Renal cortex interstitium (tissue), 11 donors: ENCODE results near the gene PTPRR. TPM values are rescaled to one million over a fixed set of nuclear protein-coding genes. Genes with fewer than 3 reads are reported as not detected.
A peak's percentile ranks its signal among the peaks of the same experiment; 100 is the strongest.

Experiments
- DNase-seq, 11 donors: peaks; one replicate each; pipeline ENCODE4 v3.0.0-alpha.2; 2013; ENCODE audit warnings: low read depth in 9 of 11, low spot score in 4 of 11; ENCODE audit errors: extremely low read depth in 1 of 11
- polyA plus RNA-seq, 3 donors: library from polyadenylated mRNA; unstranded; fragments of 120-200 nt; gene quantifications; one replicate each; pipeline ENCODE4 v1.2.1, GENCODE V29; 2013; ENCODE audit not compliant: insufficient read length in 3 of 3

PTPRR gene
- polyA plus RNA-seq, 3 donors, result 0.64 to 0.87 (median 0.66) TPM

DNA sequence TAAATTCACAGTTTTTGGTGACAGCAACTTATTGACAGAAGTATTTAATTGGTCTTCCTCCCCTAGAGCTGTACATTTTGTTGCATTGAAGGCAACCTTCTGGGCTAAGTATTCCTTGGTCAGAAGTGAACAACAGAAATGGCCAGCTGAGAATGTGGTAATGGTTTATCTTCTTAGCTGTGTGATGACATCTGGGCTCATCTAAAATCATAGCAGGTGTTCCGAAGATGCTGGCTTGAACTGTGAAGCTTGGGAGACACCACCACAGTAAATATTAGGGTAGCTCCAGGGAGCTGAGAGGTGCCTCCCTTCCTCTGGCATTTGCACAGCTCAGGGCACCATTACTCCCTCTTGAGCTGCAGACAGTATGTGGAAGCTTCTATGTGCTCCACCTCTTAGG lies 279.6 kb downstream of the PTPRR start:
- DNase-seq, result no peak

DNA sequence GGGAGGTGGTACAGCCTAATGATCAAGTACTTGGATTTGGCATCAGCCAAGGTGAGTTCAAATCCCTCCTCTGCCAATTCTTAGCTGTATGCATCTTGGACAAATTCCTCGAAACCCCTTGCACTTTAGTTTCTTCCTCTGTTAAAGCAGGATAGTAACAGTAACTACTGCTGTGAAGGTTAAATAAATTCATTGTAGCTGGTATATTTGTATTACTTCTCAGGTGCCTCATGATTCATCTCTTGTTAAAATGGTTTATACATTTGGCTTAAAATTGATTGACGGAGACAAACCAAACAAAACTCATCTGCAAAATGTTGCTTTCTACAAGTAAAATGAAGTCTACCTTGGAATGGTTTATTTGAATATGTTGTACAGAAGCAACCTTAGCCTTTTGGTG lies 281.0 kb downstream of the PTPRR start:
- no peak for DNase-seq

DNA sequence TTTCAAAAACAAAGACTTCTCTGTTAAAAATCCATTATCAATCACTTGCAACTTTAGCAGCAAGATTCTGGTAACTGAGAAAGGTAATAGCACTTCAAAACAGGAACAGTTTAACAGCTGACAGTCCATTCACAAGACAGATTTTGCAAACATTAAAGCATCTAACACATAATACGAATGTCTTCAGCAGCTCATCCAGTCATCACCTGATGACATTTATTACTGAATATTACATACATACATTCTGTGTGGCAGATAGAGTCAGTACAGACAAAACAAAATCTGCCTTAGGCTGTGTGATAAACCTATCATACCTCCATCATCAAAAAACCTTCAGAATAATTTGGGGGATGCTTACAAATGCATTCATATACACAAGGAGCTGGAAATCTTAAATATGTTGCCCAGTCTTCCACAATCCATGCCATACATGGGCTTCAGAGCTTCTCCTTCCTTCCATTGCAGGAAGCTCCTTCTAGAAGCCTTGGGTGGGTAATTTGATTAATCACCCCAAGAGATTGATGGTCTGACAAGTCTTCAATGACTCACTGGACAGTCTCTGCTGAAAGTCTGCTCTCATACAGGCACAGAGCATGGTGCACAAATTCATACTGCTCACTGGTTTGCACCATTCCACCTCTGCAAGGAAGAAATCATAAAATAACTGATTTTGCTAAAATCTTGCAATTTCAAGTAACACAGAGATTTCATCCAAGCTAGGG lies 281.7 kb downstream of the PTPRR start:
- DNase-seq, result no peak

DNA sequence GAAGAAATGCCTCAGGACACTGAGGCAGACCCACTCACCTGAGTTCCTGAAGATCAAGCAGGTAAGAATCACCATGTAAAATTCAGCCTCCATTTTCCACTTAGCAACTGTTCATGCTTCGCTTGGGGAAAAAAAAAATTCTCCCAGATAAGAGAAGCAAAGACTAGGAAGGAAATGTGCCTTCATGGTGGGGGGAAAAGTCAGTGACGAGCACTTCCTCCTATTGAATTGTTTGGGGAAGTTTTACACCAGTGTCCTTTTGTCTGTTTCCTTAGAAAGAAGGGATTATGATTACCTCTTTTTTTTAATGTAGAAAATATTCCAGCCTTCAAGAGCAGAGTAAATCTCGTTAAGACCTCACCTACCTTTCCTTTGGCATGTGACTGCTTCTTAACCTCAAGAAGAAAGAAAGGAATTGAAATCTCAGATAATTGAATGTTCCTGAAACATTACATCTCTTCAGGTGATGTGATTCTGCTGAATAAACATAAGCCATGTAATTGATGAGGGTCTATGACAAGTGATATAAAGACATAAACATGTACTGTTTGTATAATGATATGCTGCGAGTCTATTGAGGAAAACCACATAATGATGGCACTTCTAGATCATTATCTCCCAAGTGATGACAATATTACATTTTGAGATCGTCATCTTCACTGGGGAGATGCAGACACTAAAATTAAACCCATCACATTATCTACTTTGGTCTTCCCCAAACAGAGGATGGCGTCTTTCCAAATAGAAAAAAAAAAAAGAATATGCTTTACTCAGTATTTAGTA lies 283.0 kb downstream of the PTPRR start, which contains the start of gene PTPRB:
PTPRB (minus strand) TSS at position 127 of the 783 bp plus-strand sequence; CDS start at position 93, 34 bp downstream.
- no peak for DNase-seq

DNA sequence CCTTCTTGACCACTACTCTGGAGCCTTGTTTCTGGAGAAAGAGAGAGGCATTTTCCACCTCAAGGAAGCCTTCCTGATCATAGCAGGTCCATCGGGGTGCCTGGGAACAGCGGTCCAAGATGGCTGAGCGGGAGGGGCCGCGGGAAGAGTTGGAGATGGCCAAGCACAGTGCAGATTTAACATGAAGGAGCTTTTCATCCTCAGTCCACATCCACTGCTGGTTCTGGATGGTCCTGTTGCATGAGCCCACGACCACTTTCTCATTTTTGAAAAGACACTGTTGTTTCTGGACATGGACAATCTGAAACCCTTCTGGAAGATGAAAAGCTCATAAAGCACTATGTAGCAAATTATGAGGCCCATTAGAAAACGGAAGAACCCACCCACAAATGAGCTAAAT lies 284.8 kb downstream of the PTPRR start:
- DNase-seq, result no peak

DNA sequence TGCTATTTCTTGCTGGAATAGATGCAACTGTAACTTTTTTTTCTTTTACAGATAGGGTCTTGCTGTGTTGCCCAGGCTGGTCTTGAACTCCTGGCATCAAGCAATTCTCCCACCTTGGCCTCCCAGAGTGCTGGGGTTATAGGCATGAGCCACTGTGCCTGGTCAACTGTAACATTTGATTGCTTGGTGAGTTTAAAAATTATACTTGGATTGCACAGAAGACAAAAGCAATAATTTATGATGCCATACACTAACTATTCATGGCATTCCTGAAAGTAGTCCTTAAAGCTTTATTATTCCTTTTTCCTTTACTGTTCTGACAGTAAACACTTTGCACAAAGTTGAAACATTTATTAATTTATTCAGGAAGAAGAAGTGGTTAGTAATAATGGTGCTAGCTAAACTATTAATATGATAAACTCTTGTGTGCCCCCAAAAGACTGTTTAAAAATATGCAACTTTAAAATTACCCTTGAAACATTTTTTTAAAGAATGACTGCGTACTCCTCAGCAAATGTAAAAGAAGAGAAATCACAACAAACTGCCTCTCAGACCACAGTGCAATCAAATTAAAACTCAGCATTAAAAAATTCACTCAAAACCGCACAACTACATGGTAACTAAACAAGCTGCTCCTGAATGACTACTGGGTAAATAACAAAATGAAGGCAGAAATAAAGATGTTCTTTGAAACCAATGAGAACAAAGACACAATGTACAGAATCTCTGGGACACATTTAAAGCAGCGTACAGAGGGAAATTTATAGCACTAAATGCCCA lies 291.6 kb downstream of the PTPRR start:
- DNase-seq, result no peak

DNA sequence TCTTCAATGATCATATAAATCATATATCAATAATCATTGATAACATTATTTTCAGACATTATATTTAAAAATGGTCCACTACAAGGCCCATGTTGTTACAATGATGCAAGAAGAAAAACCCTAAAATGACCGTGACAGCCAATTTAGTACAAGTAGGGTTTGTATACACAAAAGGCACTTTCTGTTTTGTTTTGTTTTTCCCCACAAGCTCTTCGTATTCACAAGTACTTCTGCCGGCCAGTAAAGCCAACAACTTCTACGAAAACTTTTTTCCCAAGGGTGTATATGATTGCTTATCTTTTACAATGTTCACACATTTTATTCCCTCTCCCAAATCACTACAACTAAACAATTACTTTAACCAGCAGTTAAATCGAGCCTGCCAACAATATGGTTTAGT lies 292.9 kb downstream of the PTPRR start:
- no peak for DNase-seq

DNA sequence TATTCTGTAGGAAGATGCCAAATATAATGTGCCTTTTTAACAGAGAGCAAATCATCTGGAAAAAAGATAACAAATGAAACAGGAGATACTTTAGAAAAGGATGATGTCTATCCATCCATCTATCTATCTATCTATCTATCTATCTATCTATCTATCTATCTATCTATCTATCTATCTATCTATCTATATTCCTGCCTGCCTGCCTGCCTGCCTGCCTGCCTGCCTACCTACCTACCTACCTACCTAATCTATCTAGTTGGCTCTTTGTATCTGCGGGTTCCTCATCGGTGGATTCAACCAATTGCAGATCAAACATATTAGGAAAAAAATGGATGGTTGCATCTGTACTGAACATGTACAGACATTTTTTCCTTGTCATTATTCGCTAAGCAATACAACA lies 294.4 kb downstream of the PTPRR start:
- no peak for DNase-seq

DNA sequence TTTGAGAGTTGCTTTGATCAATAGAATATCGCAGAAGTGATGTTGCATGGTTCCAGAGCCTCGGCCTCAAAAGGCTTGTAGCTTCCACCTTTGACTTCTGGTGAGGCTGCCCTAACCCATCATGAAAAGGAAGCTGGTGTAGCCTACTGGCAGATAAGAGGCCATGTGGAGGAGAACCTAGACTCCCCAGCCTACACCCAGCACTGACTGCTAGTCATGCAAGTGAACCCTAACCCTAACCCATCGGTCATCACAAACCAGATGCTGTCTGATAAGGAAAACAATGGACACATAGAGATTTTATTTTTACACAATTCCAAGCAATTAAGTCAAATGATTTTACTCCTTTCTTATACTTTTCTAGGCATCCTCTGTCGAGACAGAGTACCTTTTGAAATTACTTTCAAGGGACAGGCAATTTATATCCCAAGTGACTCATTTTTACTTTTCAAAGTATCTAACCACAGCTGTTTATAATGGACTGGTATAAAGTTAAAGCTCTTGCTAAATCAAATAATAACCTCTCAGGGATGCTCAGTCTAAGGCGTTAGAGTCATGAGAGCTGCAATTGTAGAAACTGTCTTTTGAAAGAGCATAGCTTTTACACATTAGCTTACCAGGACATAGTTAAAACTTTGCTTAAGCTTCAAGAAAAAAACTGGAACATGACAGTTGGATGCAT lies 300.9 kb downstream of the PTPRR start:
- DNase-seq, result no peak

DNA sequence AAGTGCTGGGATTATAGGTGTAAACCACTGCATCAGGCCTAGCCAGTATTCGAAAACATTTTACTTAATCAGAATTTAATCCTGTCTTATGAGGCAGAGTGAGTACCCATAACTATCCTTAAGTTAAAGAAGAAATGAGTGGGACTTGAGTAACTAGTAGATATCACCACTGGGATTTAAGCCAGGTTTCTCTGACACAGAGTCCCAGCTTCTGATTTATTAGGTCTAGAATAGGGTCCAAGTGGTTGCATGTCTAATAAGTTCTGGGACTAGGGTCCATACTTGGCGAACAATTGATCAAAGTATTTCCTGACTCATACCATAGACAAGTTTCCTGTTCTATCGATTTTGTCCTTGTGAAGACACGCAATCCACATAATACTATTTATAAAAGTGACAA lies 302.2 kb downstream of the PTPRR start:
- DNase-seq, result no peak

DNA sequence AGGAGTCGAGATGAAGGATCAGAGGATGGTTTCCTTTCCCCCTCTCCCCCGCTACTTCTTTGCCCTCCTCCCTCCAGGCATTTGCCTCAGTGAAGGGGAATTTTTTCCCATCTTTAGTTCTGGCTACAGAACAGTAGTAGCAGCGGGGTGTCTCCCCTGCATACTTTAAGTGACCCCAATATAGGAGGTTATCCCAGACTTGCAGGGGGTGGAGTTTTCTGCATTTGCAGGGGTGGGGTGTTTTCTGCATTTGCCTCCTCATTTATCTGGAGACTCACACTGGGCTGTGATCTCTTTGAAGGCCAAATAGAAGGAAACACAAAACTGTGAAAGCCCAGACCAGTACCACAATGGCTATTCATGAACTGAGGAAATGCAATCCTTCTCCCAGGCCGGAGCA lies 303.1 kb downstream of the PTPRR start:
- DNase-seq, result no peak

DNA sequence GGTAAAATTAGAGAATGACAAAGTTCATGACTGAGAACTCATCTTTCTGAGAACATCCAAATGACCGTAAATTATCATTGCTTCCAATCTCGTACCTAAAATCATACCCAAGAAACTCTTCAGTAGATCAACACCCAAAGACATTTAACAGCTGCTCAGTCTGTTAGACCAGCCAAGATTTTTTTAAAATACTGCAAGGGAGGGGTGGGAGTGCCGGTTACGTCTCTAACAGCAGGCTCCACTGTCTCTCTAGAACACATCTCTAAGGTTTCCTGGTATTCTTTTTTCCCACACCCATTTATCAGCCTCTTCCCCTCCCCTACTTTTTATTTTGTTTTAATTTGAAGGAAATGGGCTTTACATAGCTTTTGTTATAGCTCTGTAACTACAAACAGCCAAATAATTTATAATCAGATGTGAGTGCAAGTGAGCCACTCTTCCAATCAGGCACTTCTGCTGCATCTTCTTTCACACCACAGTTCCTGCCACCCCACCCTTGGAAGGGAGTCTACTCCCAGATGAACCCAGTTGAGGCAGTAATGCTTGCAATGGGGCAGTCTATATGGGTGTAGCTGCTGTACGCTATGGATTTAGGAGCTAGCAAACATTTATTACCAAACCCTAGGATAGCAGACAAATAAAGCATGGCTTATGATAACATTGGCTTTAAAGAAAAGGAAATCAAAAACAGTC lies 305.2 kb downstream of the PTPRR start:
- no peak for DNase-seq

DNA sequence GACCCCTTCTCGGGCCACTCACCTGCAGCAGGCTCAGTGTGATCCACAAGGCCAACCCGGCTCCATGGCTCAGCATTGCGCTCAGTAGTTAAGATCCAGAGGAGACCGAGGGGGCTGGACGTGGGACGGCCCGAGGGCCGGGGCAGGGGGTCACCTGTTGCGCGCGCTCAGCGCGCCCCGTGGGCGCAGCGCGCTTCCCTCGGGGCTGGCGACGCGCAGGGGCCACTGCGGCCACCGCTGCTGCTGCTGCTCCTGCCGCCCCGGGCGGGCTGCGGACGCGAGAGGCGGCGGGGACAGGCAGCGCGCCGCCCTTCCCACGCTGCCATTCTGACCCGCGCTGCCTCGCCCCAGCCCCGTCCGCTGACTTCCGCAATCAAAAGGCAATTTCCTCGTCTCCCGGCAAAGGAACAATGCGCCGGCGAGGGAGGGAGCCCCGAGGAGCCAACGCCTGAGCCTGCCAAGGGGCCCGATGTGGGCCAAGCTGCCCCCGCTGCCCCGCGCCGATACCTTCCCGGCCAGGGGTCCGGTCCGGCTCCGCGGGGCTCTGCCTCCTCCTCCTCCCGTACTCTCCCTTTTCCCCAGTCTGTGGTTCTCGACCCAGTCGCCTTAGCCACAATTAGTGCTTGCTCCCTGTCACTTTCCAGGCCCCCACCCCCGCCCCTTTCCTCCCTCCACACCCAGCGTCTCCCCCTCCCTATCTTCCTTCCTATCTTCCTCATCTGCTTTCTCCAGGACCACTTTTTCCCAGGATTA lies 310.6 kb downstream of the PTPRR start:
- peak in 6 of 11 donors; percentile 13 to 25 (median 20) for DNase-seq

DNA sequence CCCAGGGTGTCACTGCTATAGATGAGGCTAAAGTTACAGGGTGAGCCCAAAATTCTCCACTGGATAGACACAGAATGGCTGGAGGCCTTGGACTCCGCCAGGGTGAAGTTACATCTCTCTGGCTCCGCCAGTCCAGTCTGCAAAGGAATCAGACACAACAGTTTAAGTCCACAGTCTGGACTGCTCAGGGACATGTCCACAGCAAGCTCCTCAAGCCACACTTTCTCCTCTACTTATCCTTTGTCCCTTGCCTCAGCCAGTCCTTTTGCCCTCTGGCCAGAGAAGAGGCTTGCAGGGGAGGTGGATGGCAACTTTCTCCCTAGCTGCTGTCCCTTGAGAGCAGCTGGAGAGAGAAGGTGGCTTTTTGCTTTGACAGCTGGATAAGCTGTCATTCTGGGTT lies 311.3 kb downstream of the PTPRR start:
- no peak for DNase-seq

DNA sequence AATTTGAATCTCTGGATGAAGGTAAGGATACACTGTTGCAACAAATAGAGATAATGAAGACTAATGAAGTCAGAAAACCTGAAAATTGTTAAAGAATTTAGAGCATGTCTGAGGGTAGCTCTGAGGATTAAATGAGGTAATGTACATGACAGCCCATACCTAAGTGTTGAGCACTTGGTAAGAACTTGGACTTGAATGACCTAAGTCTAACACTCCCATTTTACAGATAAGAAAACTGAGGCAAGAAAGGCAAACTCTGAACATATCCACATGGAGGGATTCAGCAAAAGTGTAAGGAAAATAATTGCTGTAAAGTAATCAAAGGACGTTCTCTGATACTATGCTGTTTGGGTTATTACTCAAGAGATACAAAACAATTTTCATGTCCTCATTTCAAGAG lies 312.4 kb downstream of the PTPRR start:
- DNase-seq, result no peak

DNA sequence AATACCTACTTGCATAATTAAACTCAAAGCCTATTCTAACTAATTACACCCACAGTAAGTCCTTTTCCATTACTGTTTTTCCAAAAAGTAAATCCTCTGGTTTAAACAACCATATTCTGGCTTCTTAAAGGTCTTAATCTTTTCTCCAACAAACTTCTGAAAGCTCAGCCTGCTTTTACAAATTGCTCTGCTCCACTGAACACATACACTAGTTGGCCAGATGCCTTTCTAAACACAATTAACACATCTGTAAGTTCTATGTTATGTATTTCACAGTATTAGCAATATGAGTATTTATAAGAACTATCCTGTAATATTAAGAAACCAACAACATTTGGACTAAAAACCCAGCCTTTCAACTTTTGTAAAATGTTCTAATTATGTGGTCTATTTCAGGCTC lies 313.4 kb downstream of the PTPRR start:
- DNase-seq, result no peak

DNA sequence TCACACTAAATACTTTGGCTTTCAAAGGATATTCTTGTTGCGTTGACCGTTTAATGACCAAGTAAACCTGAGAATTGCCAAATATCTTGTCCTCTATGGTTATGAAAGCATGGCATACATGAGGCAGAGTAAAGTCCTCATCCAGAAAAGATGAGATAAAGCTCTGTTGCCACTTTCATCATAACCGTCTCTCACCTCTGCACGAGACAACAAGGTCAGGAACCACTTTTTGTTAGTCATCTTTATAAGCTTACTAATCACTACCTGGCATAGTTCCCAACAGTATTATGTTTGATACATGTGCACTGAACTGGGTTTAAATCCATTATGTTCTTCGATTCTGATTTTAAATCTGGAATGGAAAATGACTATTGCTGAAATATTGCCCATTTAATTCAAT lies 314.6 kb downstream of the PTPRR start:
- no peak for DNase-seq

DNA sequence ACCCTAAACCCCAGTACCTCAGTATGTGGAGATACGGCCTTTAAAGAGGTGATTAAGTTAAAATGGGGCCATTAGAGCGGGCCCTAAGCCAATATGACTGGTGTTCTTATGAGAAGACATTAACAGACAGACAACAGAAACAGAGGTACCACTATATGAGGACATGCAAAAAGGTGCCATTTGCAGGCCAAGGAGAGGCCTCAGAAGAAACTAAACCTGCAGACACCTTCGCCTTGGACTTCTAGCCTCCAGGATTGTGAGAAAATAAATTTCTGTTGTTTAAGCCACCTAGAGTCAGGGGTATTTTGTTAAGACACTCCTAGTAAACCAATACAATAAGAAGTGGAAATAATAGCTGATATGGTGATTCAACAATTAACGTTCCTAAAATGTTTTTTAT lies 315.9 kb downstream of the PTPRR start:
- no peak for DNase-seq
